GM13976 (cell line): ENCODE data around the gene DCC.

Experiments
- DNase-seq: peaks from one replicate; pipeline ENCODE4 v3.0.0; 2012; ENCODE audit warnings: low spot score
- in situ Hi-C: fragments of 300-500 bp; cut with MboI; formaldehyde crosslinking; loops from one replicate; pipeline ENCODE4 v1.12.0; 2022; ENCODE audit warnings: low sequenced_read_pairs, mixed read lengths, inconsistent platforms; ENCODE audit not compliant: unreplicated experiment
- TF ChIP-seq, protein P1 (sequence below): IDR thresholded peaks from 2 replicates; pipeline ENCODE4 v1.5.1; 2012; ENCODE audit warnings: borderline replicate concordance, mild to moderate bottlenecking; ENCODE audit not compliant: insufficient read depth; ENCODE audit errors: extremely low read depth, missing control alignments, control extremely low read depth

Gene DCC

DNA sequence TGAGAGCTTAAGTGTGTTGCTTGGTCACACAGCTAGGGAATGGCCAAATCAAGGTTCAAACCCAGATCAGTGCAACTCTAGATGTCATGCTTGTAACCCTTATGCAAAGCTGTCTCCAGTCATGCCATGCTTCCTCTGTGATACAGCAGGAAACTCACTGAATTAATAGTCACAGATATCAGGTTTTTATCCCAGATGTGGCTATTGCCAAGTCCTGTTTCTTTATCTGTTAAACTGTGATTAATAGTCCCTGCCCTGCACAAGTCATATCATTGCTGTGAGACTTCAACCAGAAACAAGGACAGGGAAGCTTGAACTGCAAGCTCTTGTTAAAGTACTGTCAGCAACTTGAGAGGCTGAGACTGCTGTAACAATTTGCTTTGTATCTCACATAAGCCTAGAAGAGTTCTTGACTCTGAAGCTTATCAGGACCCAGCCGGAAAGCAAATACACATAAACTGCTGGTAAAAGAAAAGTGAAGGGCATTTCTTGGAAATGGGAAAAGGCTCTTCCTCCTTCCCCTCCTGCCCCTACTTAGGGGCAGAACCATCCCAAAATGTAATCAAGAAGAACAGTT is 609.0 kb downstream of the DCC start:
- in situ Hi-C loops = no loop called here
- TF ChIP-seq, protein P1, sequence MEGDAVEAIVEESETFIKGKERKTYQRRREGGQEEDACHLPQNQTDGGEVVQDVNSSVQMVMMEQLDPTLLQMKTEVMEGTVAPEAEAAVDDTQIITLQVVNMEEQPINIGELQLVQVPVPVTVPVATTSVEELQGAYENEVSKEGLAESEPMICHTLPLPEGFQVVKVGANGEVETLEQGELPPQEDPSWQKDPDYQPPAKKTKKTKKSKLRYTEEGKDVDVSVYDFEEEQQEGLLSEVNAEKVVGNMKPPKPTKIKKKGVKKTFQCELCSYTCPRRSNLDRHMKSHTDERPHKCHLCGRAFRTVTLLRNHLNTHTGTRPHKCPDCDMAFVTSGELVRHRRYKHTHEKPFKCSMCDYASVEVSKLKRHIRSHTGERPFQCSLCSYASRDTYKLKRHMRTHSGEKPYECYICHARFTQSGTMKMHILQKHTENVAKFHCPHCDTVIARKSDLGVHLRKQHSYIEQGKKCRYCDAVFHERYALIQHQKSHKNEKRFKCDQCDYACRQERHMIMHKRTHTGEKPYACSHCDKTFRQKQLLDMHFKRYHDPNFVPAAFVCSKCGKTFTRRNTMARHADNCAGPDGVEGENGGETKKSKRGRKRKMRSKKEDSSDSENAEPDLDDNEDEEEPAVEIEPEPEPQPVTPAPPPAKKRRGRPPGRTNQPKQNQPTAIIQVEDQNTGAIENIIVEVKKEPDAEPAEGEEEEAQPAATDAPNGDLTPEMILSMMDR = no peak
- DNase-seq = no peak

DNA sequence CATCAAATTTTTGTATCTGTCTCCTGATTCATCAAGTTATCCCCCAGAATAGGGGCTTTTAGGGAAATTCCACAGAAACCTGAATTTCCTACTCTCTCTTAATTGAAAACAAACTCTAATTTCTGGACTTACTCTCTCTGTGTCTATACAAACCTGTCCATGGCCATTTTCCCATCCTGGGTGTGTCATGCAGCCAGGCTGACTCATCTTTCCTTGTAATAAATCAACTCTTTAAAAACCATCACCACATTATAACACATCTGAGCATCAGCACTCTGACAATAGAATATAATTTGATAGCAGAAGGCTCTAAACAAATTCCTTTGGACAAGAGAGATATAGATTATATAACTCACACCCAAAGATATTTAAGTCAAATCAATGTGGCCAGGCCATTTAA is 610.2 kb downstream of the DCC start:
- no peak for DNase-seq
- in situ Hi-C loops = no loop called here
- TF ChIP-seq, protein P1 = no peak

DNA sequence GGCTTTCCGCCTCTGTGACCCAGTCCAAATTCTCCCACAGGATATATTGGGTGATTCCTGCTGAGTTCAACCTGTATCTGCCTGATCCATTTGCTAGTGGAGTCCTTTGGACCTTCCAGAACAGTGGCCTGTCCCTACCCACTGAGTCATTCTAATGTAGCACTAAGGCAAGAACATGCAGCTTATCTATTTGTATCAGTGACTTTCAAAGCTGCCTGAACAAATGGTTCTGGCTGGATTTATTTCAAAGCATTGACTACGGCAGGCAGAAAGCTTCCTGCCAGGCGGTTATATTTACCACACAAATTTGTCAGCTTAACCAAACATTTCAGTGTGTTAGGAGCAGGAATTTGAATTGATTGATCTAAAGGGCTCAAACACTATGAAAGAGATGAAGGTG is 613.4 kb downstream of the DCC start:
- no peak for DNase-seq
- TF ChIP-seq, protein P1 = no peak
- in situ Hi-C loops = no loop called here

DNA sequence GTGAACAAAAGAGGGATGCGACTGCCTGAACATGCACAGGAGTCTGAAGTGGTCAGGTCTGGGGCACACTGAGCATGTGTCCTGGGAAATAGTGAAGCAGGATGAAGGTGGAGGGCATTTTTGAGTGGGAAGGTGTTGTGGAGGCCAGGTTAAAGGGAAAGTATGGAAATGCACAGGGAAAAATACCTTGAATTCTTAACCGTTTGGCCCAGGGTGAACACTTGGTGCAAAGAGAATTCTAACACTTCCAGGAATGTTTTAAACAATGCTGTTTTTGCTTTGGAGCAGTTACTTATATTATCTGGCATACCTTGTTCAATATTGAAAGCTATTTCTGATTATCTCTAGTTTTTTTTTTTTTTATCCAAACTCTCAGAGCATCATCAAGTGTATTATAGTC is 623.5 kb downstream of the DCC start:
- in situ Hi-C loops = no loop called here
- DNase-seq = no peak
- TF ChIP-seq, protein P1 = no peak

- in situ Hi-C loops = no loop called here
- TF ChIP-seq, protein P1 = no peak
- no peak for DNase-seq
These were observed 630.7 kb downstream of the DCC start for GRCh38 chr18:52970686-52971085.

DNA sequence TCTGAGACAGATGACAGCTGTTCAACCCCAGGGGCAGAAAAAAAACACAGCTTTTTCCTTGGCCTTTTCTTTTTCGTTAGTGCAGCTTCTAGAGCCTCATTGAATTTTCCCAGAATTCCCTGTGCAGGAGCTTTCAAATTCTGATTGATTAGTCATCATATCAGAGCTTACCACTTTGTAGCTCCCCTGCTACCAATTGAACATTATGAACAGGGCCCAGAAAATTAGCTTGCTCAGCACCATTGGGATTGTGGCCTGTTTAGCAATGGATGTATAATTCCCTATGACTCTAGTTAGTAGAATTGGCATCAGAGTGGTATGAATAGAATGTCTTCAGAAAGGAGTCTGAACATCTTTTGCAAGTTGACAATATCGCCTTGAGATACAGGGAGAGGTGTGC is 631.1 kb downstream of the DCC start:
- in situ Hi-C loops = no loop called here
- TF ChIP-seq, protein P1 = no peak
- no peak for DNase-seq

DNA sequence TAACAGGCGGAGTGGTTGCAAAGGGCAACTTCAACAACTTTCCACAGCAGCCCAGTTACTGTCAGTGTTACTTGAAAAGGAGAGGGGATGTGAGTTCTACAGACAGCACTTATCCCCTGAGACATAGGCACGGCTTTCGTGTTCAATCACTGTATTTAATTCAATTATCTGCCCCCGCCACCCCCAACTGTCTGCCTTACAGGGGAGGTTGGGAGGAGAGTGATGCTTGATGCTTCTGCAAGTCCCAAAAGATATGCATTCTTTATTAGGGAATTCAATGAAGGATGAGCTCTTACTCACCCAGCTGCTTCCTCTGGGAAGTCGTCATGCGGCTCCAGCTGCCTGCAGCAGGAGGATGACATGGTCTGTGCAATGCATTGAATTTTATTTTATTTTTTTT is 639.9 kb downstream of the DCC start:
- in situ Hi-C loops = no loop called here
- TF ChIP-seq, protein P1 = no peak
- no peak for DNase-seq
